H9 (cell line): ENCODE measurements around the gene NCKAP5. TPM values are rescaled to one million over a fixed set of nuclear protein-coding genes. Genes with fewer than 3 reads are reported as not detected.

ENCODE experiments used
- DNase-seq: peaks from one replicate; pipeline ENCODE4 v3.0.0-alpha.2; 2017
- H2AFZ ChIP-seq: one replicate; pipeline ENCODE4 v1.6.1; 2013; ENCODE audit warnings: mild to moderate bottlenecking, low read length, control low read depth, moderate library complexity
- H2AK5ac ChIP-seq: 2 replicates; pipeline ENCODE4 v1.6.1; 2013; ENCODE audit warnings: low read length, control low read depth, mixed read lengths; ENCODE audit not compliant: insufficient read length
- H2BK120ac ChIP-seq: one replicate; pipeline ENCODE4 v1.6.1; 2013; ENCODE audit warnings: low read depth, mild to moderate bottlenecking, low read length, control low read depth, inconsistent platforms; ENCODE audit not compliant: poor library complexity, severe bottlenecking
- H2BK12ac ChIP-seq: 2 replicates; pipeline ENCODE4 v1.6.1; 2013; ENCODE audit warnings: low read length, control low read depth, mixed read lengths, low read depth; ENCODE audit not compliant: insufficient read length
- H2BK15ac ChIP-seq: 2 replicates; pipeline ENCODE4 v1.6.1; 2013; ENCODE audit warnings: low read depth, low read length, control low read depth
- H2BK20ac ChIP-seq: one replicate; pipeline ENCODE4 v1.6.1; 2013; ENCODE audit warnings: low read depth, mild to moderate bottlenecking, low read length, control low read depth, inconsistent platforms; ENCODE audit not compliant: poor library complexity, severe bottlenecking
- H2BK5ac ChIP-seq: 2 replicates; pipeline ENCODE4 v1.6.1; 2013; ENCODE audit warnings: low read length, control low read depth, mixed read lengths; ENCODE audit not compliant: insufficient read length
- H3K14ac ChIP-seq: 2 replicates; pipeline ENCODE4 v1.6.1; 2013; ENCODE audit warnings: low read length, control low read depth; ENCODE audit not compliant: insufficient read depth
- H3K18ac ChIP-seq: 2 replicates; pipeline ENCODE4 v1.6.1; 2013; ENCODE audit warnings: low read depth, mild to moderate bottlenecking, mixed read lengths, low read length, control low read depth; ENCODE audit not compliant: insufficient read length
- H3K23ac ChIP-seq: 2 replicates; pipeline ENCODE4 v1.6.1; 2013; ENCODE audit warnings: low read length, control low read depth, mixed read lengths, low read depth; ENCODE audit not compliant: insufficient read length
- H3K23me2 ChIP-seq: 2 replicates; pipeline ENCODE4 v1.6.1; 2013; ENCODE audit warnings: low read depth, mild to moderate bottlenecking, mixed read lengths, low read length, control low read depth; ENCODE audit not compliant: insufficient read length, poor library complexity, severe bottlenecking
- H3K27ac ChIP-seq: 2 replicates; pipeline ENCODE4 v1.5.1; 2013; ENCODE audit warnings: low read length, control low read depth, mixed read lengths, low read depth; ENCODE audit not compliant: insufficient read length
- H3K27me3 ChIP-seq: 2 replicates; pipeline ENCODE4 v1.6.1; 2013; ENCODE audit warnings: low read length, control low read depth, inconsistent platforms; ENCODE audit not compliant: insufficient read depth
- H3K4ac ChIP-seq: 2 replicates; pipeline ENCODE4 v1.6.1; 2013; ENCODE audit warnings: low read depth, mild to moderate bottlenecking, control low read depth, inconsistent platforms, low read length, moderate library complexity
- H3K4me1 ChIP-seq: 2 replicates; pipeline ENCODE4 v1.6.1; 2013; ENCODE audit warnings: low read length, control low read depth, inconsistent platforms; ENCODE audit not compliant: insufficient read depth
- H3K4me2 ChIP-seq: 2 replicates; pipeline ENCODE4 v1.6.1; 2013; ENCODE audit warnings: low read length, control low read depth, mixed read lengths; ENCODE audit not compliant: insufficient read length, insufficient read depth
- H3K56ac ChIP-seq: 2 replicates; pipeline ENCODE4 v1.6.1; 2013; ENCODE audit warnings: low read depth, mild to moderate bottlenecking, mixed read lengths, low read length, control low read depth; ENCODE audit not compliant: insufficient read length
- H3K79me1 ChIP-seq: 2 replicates; pipeline ENCODE4 v1.6.1; 2013; ENCODE audit warnings: low read depth, mild to moderate bottlenecking, moderate library complexity, low read length, control low read depth, inconsistent platforms; ENCODE audit not compliant: insufficient read depth, poor library complexity, severe bottlenecking
- H3K79me2 ChIP-seq: 2 replicates; pipeline ENCODE4 v1.6.1; 2013; ENCODE audit warnings: low read length, control low read depth, inconsistent platforms; ENCODE audit not compliant: insufficient read depth
- H3K9ac ChIP-seq: 2 replicates; pipeline ENCODE4 v1.6.1; 2013; ENCODE audit warnings: low read length, control low read depth, mixed read lengths; ENCODE audit not compliant: insufficient read length; ENCODE audit errors: extremely low read depth
- H3K9me3 ChIP-seq: one replicate; pipeline ENCODE4 v1.6.1; 2013; ENCODE audit warnings: low read depth, low read length, inconsistent platforms; ENCODE audit not compliant: control insufficient read depth
- H3T11ph ChIP-seq: one replicate; pipeline ENCODE4 v1.6.1; 2013; ENCODE audit warnings: mild to moderate bottlenecking, low read length, control low read depth, inconsistent platforms
- H4K20me1 ChIP-seq: one replicate; pipeline ENCODE4 v1.6.1; 2013; ENCODE audit not compliant: control insufficient read depth, insufficient read length, insufficient read depth
- H4K5ac ChIP-seq: 2 replicates; pipeline ENCODE4 v1.6.1; 2013; ENCODE audit warnings: low read depth, mild to moderate bottlenecking, mixed read lengths, low read length, control low read depth; ENCODE audit not compliant: insufficient read length
- H4K8ac ChIP-seq: replicated peaks from 2 replicates; pipeline ENCODE4 v1.6.1; 2013; ENCODE audit warnings: low read length, control low read depth, mixed read lengths, low read depth; ENCODE audit not compliant: insufficient read length
- H4K91ac ChIP-seq: 2 replicates; pipeline ENCODE4 v1.6.1; 2013; ENCODE audit warnings: low read depth, mild to moderate bottlenecking, moderate library complexity, mixed read lengths, low read length, control low read depth; ENCODE audit not compliant: insufficient read length
- H3K27ac Mint-ChIP-seq, 3 experiments: 2 replicates in 2 of 3; 3 replicates in 1 of 3; pipeline ENCODE4 v1.8.0; 2020 to 2021; ENCODE audit warnings: mixed read lengths in 3 of 3, mild to moderate bottlenecking in 1 of 3, moderate library complexity in 1 of 3
- H3K27me3 Mint-ChIP-seq: 2 replicates; pipeline ENCODE4 v1.8.0; 2021; ENCODE audit warnings: low read depth, mild to moderate bottlenecking, moderate library complexity, mixed read lengths
- H3K36me3 Mint-ChIP-seq, 3 experiments: 2 replicates in 2 of 3; 3 replicates in 1 of 3; pipeline ENCODE4 v1.8.0; 2020 to 2021; ENCODE audit warnings: low read depth in 3 of 3, mixed read lengths in 3 of 3; ENCODE audit not compliant: insufficient read depth in 1 of 3
- H3K4me1 Mint-ChIP-seq, 2 experiments: 2 replicates each; pipeline ENCODE4 v1.8.0; 2020; ENCODE audit warnings: mixed read lengths in 2 of 2
- H3K4me3 Mint-ChIP-seq, 2 experiments: 2 replicates in 1 of 2; 3 replicates in 1 of 2; pipeline ENCODE4 v1.8.0; 2020 to 2021; ENCODE audit warnings: mild to moderate bottlenecking in 2 of 2, mixed read lengths in 2 of 2, moderate library complexity in 1 of 2
- H3K9me3 Mint-ChIP-seq, 2 experiments: 2 replicates in 1 of 2; 3 replicates in 1 of 2; pipeline ENCODE4 v1.8.0; 2020; ENCODE audit warnings: mild to moderate bottlenecking in 2 of 2, mixed read lengths in 2 of 2, moderate library complexity in 1 of 2
- CTCF ChIP-seq: fragments of 200-600 bp; sonication (generic); conservative IDR thresholded peaks from 3 replicates; pipeline ENCODE4 v1.8.0; 2021; ENCODE audit warnings: antibody characterized with exemption, mild to moderate bottlenecking
- WGBS: extraction: QIAGEN DNeasy Blood & Tissue Kit; methylation state at CpG from one replicate; pipeline ENCODE4 v1.1.7; 2013; ENCODE audit warnings: missing lambda C conversion rate, low lambda C conversion rate, mixed read lengths; ENCODE audit not compliant: insufficient read length; ENCODE audit errors: extremely low coverage; 5-methylcytosine and 5-hydroxymethylcytosine counted together
- total RNA-seq: library from RNA; stranded (reverse); gene quantifications from 2 replicates; pipeline ENCODE4 v1.2.1, GENCODE V29; 2021

NCKAP5 gene
- total RNA-seq, 1 experiment from 2014 or later = 0.26 TPM

- Histone ChIP-seq H3K23me2 (no peaks in the 10 kb centered on the region), H2BK12ac (no peak overlapping the region), H2BK5ac (no peak overlapping the region), H3K4ac (no peak overlapping the region), H4K5ac (no peak overlapping the region), H3K18ac (no peak overlapping the region), H3K9me3 (no peaks in the 10 kb centered on the region), H3K56ac (no peak overlapping the region), H3K27me3 (no peaks in the 10 kb centered on the region), H2BK120ac (no peak overlapping the region), H3K9ac (no peak overlapping the region), H3K4me1 (peaks cover 8% of the 10 kb centered on the region; the same call in 1 of the 2 replicates), H3K14ac (no peak overlapping the region), H2AFZ (no peak overlapping the region), H2AK5ac (no peak overlapping the region), H4K8ac (no peak overlapping the region), H2BK20ac (no peak overlapping the region), H3K79me1 (no peaks in the 10 kb centered on the region), H3K4me2 (no peak overlapping the region), H2BK15ac (no peak overlapping the region), H4K91ac (no peak overlapping the region), H3K79me2 (no peaks in the 10 kb centered on the region), H3K23ac (no peak overlapping the region), H4K20me1 (no peaks in the 10 kb centered on the region), H3T11ph (no peak overlapping the region), H3K27ac (no peak overlapping the region)
- no peak for DNase-seq
- Mint-ChIP-seq H3K27me3 (no peaks in the 10 kb centered on the region; the same call in 1 of the 2 replicates), H3K9me3 (no peaks in the 10 kb centered on the region; a peak in 1 of 5 replicates), H3K4me1 (peaks cover 44 to 54% of the 10 kb centered on the region in 2 experiments), H3K27ac (no peak overlapping the region), H3K36me3 (no peaks in the 10 kb centered on the region), H3K4me3 (no peak overlapping the region)
- WGBS = no CpG with 5 or more reads among the region's 4 CpGs
- TF ChIP-seq CTCF = no peak
These were observed 146.5 kb downstream of the NCKAP5 start for GRCh38 chr2:133421516-133422324.
